HL-60 (cell line): Measurements from ENCODE around the gene SSH2.

Experiments used
- DNase-seq, 2 experiments: peaks; one replicate each; pipeline ENCODE4 v3.0.0-alpha.2; 2010 to 2020; ENCODE audit warnings: low read depth in 1 of 2, low spot score in 1 of 2
- H3K27ac ChIP-seq: fragments of 250-450 bp; sonication (Bioruptor Pico); replicated peaks from 2 replicates; pipeline ENCODE4 v1.5.1; 2020; ENCODE audit warnings: mild to moderate bottlenecking, moderate library complexity
- H3K27me3 ChIP-seq: fragments of 250-450 bp; sonication (Bioruptor Pico); 2 replicates; pipeline ENCODE4 v1.5.1; 2021; ENCODE audit warnings: mild to moderate bottlenecking, moderate library complexity; ENCODE audit not compliant: insufficient read depth, poor library complexity, severe bottlenecking
- H3K4me3 ChIP-seq: replicated peaks from 2 replicates; pipeline ENCODE4 v1.5.1; 2011; ENCODE audit warnings: mild to moderate bottlenecking, control low read depth, low read length; ENCODE audit not compliant: insufficient read depth
- GABPA ChIP-seq: IDR thresholded peaks from 2 replicates; pipeline ENCODE4 v1.6.1; 2012; ENCODE audit warnings: low read depth
- POLR2AphosphoS5 ChIP-seq: IDR thresholded peaks from 2 replicates; pipeline ENCODE4 v1.6.1; 2012; ENCODE audit warnings: low read depth
- SPI1 ChIP-seq: IDR thresholded peaks from 2 replicates; pipeline ENCODE4 v1.6.1; 2012; ENCODE audit warnings: low read depth, mild to moderate bottlenecking, borderline replicate concordance
- TF ChIP-seq, protein P1 (sequence below): IDR thresholded peaks from 2 replicates; pipeline ENCODE4 v1.6.1; 2012; ENCODE audit warnings: low read depth; ENCODE audit not compliant: insufficient replicate concordance
- TF ChIP-seq, protein P2 (sequence below): IDR thresholded peaks from one replicate; pipeline ENCODE4 v1.5.1; 2011; ENCODE audit warnings: low read length, control low read depth, inconsistent platforms; ENCODE audit not compliant: insufficient read depth

SSH2 gene

DNA sequence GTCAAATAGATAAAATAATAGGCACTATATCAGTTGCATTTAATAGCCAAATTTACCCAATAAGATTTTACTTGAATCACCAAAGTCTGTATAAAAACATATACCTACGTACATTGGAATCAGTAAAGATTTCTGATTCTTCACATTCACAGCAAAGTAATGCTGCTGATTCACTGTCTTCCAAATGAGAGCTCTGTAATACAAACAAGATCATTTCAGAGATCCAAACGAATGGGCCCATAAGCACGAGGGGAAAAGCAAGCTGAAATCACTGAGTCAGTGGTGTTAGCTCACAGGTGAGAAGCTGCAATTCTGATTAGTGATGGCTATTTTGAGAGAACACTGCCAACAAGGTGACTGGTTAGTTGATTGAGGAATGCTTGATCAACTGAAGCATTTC is 81.3 kb downstream of the SSH2 start:
- DNase-seq, result no peak
- Histone ChIP-seq H3K27ac (no peak overlapping the region), H3K27me3 (no peaks in the 10 kb centered on the region), H3K4me3 (no peak overlapping the region)
- TF ChIP-seq POLR2AphosphoS5 (no peak), SPI1 (no peak), GABPA (no peak)
- TF ChIP-seq, protein P1, sequence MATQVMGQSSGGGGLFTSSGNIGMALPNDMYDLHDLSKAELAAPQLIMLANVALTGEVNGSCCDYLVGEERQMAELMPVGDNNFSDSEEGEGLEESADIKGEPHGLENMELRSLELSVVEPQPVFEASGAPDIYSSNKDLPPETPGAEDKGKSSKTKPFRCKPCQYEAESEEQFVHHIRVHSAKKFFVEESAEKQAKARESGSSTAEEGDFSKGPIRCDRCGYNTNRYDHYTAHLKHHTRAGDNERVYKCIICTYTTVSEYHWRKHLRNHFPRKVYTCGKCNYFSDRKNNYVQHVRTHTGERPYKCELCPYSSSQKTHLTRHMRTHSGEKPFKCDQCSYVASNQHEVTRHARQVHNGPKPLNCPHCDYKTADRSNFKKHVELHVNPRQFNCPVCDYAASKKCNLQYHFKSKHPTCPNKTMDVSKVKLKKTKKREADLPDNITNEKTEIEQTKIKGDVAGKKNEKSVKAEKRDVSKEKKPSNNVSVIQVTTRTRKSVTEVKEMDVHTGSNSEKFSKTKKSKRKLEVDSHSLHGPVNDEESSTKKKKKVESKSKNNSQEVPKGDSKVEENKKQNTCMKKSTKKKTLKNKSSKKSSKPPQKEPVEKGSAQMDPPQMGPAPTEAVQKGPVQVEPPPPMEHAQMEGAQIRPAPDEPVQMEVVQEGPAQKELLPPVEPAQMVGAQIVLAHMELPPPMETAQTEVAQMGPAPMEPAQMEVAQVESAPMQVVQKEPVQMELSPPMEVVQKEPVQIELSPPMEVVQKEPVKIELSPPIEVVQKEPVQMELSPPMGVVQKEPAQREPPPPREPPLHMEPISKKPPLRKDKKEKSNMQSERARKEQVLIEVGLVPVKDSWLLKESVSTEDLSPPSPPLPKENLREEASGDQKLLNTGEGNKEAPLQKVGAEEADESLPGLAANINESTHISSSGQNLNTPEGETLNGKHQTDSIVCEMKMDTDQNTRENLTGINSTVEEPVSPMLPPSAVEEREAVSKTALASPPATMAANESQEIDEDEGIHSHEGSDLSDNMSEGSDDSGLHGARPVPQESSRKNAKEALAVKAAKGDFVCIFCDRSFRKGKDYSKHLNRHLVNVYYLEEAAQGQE, result no peak
- TF ChIP-seq, protein P2, sequence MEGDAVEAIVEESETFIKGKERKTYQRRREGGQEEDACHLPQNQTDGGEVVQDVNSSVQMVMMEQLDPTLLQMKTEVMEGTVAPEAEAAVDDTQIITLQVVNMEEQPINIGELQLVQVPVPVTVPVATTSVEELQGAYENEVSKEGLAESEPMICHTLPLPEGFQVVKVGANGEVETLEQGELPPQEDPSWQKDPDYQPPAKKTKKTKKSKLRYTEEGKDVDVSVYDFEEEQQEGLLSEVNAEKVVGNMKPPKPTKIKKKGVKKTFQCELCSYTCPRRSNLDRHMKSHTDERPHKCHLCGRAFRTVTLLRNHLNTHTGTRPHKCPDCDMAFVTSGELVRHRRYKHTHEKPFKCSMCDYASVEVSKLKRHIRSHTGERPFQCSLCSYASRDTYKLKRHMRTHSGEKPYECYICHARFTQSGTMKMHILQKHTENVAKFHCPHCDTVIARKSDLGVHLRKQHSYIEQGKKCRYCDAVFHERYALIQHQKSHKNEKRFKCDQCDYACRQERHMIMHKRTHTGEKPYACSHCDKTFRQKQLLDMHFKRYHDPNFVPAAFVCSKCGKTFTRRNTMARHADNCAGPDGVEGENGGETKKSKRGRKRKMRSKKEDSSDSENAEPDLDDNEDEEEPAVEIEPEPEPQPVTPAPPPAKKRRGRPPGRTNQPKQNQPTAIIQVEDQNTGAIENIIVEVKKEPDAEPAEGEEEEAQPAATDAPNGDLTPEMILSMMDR, result no peak

DNA sequence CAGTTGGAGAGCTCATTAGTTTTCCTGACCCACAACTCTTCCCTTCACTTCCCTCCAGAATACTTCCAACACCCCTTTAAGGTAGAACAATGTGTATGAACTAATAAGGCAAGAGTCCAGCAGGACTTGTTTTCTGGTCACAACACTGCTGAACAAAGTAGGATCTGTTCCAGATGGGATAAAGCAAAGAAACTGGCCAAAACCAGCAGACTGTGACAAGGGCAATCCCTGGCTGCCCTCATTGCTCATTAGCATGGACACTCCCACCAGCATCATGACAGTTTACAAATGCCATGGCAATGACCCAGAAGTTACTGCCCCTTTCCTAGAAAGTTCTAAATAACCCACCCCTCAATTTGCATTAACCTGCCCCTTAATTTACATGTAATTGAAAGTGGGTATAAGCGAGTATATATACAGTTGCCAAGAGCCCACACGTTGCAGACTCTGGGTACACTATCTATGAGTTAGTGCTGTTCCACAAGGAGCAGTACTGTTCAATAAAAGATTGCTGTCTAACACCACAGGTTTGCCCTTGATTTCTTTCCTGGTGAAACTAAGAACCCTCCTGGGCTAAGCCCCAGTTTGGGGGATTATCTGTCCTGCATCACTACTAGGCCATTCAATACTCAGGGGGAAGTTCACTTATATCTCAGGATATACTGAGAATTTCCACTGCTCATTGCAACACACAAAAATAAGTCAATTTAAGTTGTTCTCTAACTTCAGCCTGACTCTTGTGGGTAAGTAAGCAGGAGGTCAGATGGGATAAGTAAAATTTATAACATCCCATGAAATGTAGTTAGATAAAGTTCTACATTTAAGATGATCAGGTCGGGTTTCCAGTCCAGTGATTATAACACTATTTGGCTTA is 82.3 kb downstream of the SSH2 start:
- Histone ChIP-seq H3K4me3 (no peak overlapping the region), H3K27me3 (no peaks in the 10 kb centered on the region), H3K27ac (no peak overlapping the region)
- no peak for DNase-seq
- TF ChIP-seq, protein P1, result no peak
- TF ChIP-seq, protein P2, result no peak
- TF ChIP-seq GABPA, result no peak

DNA sequence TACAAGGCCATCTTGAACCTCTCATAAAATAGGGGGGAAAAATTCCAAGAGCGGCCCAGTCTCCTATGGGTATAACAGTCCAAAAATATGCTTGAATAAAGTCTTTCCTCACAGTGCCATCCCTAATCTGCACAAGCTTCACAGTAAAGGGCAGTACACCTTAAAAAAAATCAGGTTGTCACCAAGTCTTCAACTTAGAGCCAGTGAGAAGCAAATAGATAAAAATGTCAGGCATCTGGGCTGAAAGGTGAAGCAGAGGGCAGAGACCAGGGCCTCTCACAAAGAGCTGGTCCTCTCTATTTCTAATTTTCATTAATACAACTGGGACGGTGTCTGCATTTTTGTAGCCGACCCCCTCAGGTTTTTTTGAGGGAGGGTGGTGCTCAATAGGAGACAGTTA is 82.9 kb downstream of the SSH2 start:
- H3K27ac ChIP-seq, result no peak overlapping the region
- TF ChIP-seq GABPA (no peak), SPI1 (no peak), POLR2AphosphoS5 (no peak)
- TF ChIP-seq, protein P1, result no peak
- TF ChIP-seq, protein P2, result no peak
- no peak overlapping the region for H3K4me3 ChIP-seq

More for the DNA sequence above, 82.9 kb downstream of the SSH2 start:
- no peaks in the 10 kb centered on the region for H3K27me3 ChIP-seq
- no peak for DNase-seq
